ENCODE measurements around the gene MS4A13. TPM values are rescaled to one million over a fixed set of nuclear protein-coding genes. Genes with fewer than 3 reads are reported as not detected.

The MS4A13 gene
- total RNA-seq, 1 donor from 2014 or later: not detected

- no peak within 1 kb of the TSS for H3K4me3 ChIP-seq
- TF ChIP-seq, protein P1, sequence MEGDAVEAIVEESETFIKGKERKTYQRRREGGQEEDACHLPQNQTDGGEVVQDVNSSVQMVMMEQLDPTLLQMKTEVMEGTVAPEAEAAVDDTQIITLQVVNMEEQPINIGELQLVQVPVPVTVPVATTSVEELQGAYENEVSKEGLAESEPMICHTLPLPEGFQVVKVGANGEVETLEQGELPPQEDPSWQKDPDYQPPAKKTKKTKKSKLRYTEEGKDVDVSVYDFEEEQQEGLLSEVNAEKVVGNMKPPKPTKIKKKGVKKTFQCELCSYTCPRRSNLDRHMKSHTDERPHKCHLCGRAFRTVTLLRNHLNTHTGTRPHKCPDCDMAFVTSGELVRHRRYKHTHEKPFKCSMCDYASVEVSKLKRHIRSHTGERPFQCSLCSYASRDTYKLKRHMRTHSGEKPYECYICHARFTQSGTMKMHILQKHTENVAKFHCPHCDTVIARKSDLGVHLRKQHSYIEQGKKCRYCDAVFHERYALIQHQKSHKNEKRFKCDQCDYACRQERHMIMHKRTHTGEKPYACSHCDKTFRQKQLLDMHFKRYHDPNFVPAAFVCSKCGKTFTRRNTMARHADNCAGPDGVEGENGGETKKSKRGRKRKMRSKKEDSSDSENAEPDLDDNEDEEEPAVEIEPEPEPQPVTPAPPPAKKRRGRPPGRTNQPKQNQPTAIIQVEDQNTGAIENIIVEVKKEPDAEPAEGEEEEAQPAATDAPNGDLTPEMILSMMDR (IDR thresholded peaks at IDR 0.05): no peak
- no peaks in the 10 kb centered on the region for H3K9me3 ChIP-seq
- intact Hi-C loops (cut with DNase I): no loop called here
- H3K27me3 ChIP-seq: no peaks in the 10 kb centered on the region
- no peak within 1 kb of the TSS for H3K27ac ChIP-seq
- no peaks in the 10 kb centered on the region for H3K36me3 ChIP-seq
- H3K4me1 ChIP-seq: no peaks in the 10 kb centered on the region
- no peak for DNase-seq (ENCODE audit: low spot score in 2 of 2)
These were observed 22.6 kb upstream of the MS4A13 start, which contains the start of gene MS4A12 for GRCh38 chr11:60492488-60493009. Gene MS4A12 (plus strand): TSS chr11:60492778. CDS start chr11:60497319, 4,541 bp downstream.

- intact Hi-C loops (cut with DNase I): no loop called here
- Histone ChIP-seq H3K4me3 (no peak overlapping the region), H3K36me3 (no peaks in the 10 kb centered on the region)
These were observed 21.7 kb upstream of the MS4A13 start for GRCh38 chr11:60493454-60493853.

GRCh38 chr11:60498399-60498798 is 16.8 kb upstream of the MS4A13 start:
- Histone ChIP-seq H3K4me1 (no peaks in the 10 kb centered on the region), H3K27me3 (no peaks in the 10 kb centered on the region), H3K27ac (no peak overlapping the region), H3K9me3 (no peaks in the 10 kb centered on the region), H3K4me3 (no peak overlapping the region), H3K36me3 (no peaks in the 10 kb centered on the region)
- intact Hi-C loops (cut with DNase I): no loop called here
- TF ChIP-seq, protein P1 (IDR thresholded peaks at IDR 0.05): no peak
- DNase-seq (ENCODE audit: low spot score in 2 of 2): no peak

More at GRCh38 chr11:60493454-60493853, 21.7 kb upstream of the MS4A13 start:
- Histone ChIP-seq H3K4me1 (no peaks in the 10 kb centered on the region), H3K27me3 (no peaks in the 10 kb centered on the region), H3K27ac (no peak overlapping the region), H3K9me3 (no peaks in the 10 kb centered on the region)
- DNase-seq (ENCODE audit: low spot score in 2 of 2): no peak
- TF ChIP-seq, protein P1 (IDR thresholded peaks at IDR 0.05): no peak

DNA sequence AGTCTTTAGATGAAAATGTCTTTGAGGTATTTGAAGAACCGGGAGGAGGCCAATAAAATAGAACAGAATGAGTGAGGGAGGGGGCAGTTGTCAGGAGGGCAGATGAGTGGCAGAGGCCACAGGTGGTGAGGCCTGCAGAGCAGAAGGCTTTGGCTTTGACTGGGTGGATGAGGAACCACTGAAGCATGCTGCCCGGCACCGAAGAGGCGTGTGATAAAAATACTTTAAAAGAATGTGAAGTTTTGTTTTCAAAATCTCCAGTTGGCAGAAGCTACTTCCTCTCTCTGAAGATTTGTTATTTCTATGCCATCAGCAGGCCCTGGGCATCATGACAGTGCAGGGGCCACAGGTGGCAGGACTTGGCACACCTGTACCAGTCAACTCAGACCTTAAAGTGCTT is 16.3 kb upstream of the MS4A13 start:
- Histone ChIP-seq H3K4me3 (no peak overlapping the region), H3K36me3 (no peaks in the 10 kb centered on the region), H3K4me1 (no peaks in the 10 kb centered on the region), H3K9me3 (no peaks in the 10 kb centered on the region), H3K27me3 (no peaks in the 10 kb centered on the region), H3K27ac (no peak overlapping the region)
- no peak for DNase-seq (ENCODE audit: low spot score in 2 of 2)
- intact Hi-C loops (cut with DNase I): no loop called here
- TF ChIP-seq, protein P1 (IDR thresholded peaks at IDR 0.05): no peak

GRCh38 chr11:60500276-60500910 is 14.8 kb upstream of the MS4A13 start:
- TF ChIP-seq, protein P1 (IDR thresholded peaks at IDR 0.05): no peak
- no peaks in the 10 kb centered on the region for H3K27me3 ChIP-seq
- intact Hi-C loops (cut with DNase I): no loop called here
- no peak for DNase-seq (ENCODE audit: low spot score in 2 of 2)
- no peaks in the 10 kb centered on the region for H3K9me3 ChIP-seq
- H3K4me3 ChIP-seq: no peak overlapping the region
- no peak overlapping the region for H3K27ac ChIP-seq
- H3K4me1 ChIP-seq: no peaks in the 10 kb centered on the region
- no peaks in the 10 kb centered on the region for H3K36me3 ChIP-seq

Measured in ascending aorta (tissue), 2 donors.